DOHH2 (cell line): ENCODE data around the gene UTS2B.

ENCODE experiments used
- CTCF ChIP-seq: fragments of 200-600 bp; sonication (generic); IDR thresholded peaks from one replicate; pipeline ENCODE4 v1.5.1; 2014; ENCODE audit warnings: antibody characterized with exemption, mild to moderate bottlenecking, low read depth, low read length; ENCODE audit not compliant: poor library complexity, severe bottlenecking
- EZH2phosphoT487 ChIP-seq: fragments of 200-600 bp; sonication (generic); IDR thresholded peaks from 2 replicates; pipeline ENCODE4 v1.6.1; 2017; ENCODE audit warnings: borderline replicate concordance, mild to moderate bottlenecking, antibody characterized with exemption, low read length, moderate library complexity, mixed read lengths

- TF ChIP-seq EZH2phosphoT487 (no peak), CTCF (no peak)
Measured at GRCh38 chr3:191327526-191327925, 2.8 kb downstream of the UTS2B start.
